GM12878 (cell line): ENCODE measurements around the gene CCDC88A. TPM values are rescaled to one million over a fixed set of nuclear protein-coding genes. Genes with fewer than 3 reads are reported as not detected.

Experiments
- BACH1 ChIP-seq: fragments of 450-650 bp; IDR thresholded peaks from 2 replicates; pipeline ENCODE4 v1.6.1; 2017; ENCODE audit warnings: mild to moderate bottlenecking, borderline replicate concordance
- CHD2 ChIP-seq: IDR thresholded peaks from 2 replicates; pipeline ENCODE4 v1.6.1; 2011; ENCODE audit warnings: low read depth, low read length, improper control_type of control experiment, borderline replicate concordance
- E2F8 ChIP-seq: fragments of 450-650 bp; IDR thresholded peaks from 2 replicates; pipeline ENCODE4 v1.6.1; 2018; ENCODE audit warnings: mild to moderate bottlenecking, low read depth, moderate library complexity; ENCODE audit not compliant: partially characterized antibody
- EP300 ChIP-seq, 2 experiments: fragments of 150-350 bp in 1 of 2; IDR thresholded peaks; 2 replicates each; pipeline ENCODE4 v1.6.1; 2011 to 2012; ENCODE audit warnings: low read depth in 2 of 2, low read length in 2 of 2, borderline replicate concordance in 1 of 2, improper control_type of control experiment in 1 of 2, inconsistent platforms in 1 of 2; ENCODE audit not compliant: control insufficient read depth in 1 of 2
- FOS ChIP-seq: IDR thresholded peaks from 3 replicates; pipeline ENCODE4 v1.6.1; 2011; ENCODE audit warnings: borderline replicate concordance; ENCODE audit not compliant: insufficient read length; ENCODE audit errors: extremely low read depth
- HCFC1 ChIP-seq: fragments of 150-350 bp; IDR thresholded peaks from 2 replicates; pipeline ENCODE4 v1.6.1; 2014; ENCODE audit warnings: low read length
- HDAC2 ChIP-seq: fragments of 200-600 bp; sonication (generic); IDR thresholded peaks from 2 replicates; pipeline ENCODE4 v1.6.1; 2017
- NFXL1 ChIP-seq: fragments of 450-650 bp; IDR thresholded peaks from 2 replicates; pipeline ENCODE4 v1.6.1; 2017; ENCODE audit warnings: antibody characterized with exemption, mild to moderate bottlenecking, borderline replicate concordance
- NR2F1 ChIP-seq: fragments of 450-650 bp; conservative IDR thresholded peaks from 2 replicates; pipeline ENCODE4 v1.6.1; 2017; ENCODE audit warnings: mild to moderate bottlenecking
- PBX3 ChIP-seq: IDR thresholded peaks from 2 replicates; pipeline ENCODE4 v1.6.1; 2011; ENCODE audit warnings: mild to moderate bottlenecking, low read depth, low read length, moderate library complexity; ENCODE audit not compliant: insufficient replicate concordance
- SMAD5 ChIP-seq: IDR thresholded peaks from 2 replicates; pipeline ENCODE4 v1.6.1; 2016; ENCODE audit warnings: antibody characterized with exemption, low read depth
- TAF1 ChIP-seq: IDR thresholded peaks from 2 replicates; pipeline ENCODE4 v1.6.1; 2011; ENCODE audit warnings: mild to moderate bottlenecking, low read depth, low read length, borderline replicate concordance
- TBL1XR1 ChIP-seq: IDR thresholded peaks from 2 replicates; pipeline ENCODE4 v1.6.1; 2012; ENCODE audit warnings: low read depth, low read length, improper control_type of control experiment
- USF1 ChIP-seq: IDR thresholded peaks from 2 replicates; pipeline ENCODE4 v1.6.1; 2011; ENCODE audit warnings: borderline replicate concordance, low read depth, mild to moderate bottlenecking, moderate library complexity, mixed read lengths, low read length; ENCODE audit not compliant: insufficient read depth; ENCODE audit errors: extremely low read length
- ZNF384 ChIP-seq: IDR thresholded peaks from 2 replicates; pipeline ENCODE4 v1.6.1; 2012; ENCODE audit warnings: low read depth, mild to moderate bottlenecking, low read length, improper control_type of control experiment, borderline replicate concordance
- ZNF687 ChIP-seq: fragments of 450-650 bp; IDR thresholded peaks from 2 replicates; pipeline ENCODE4 v1.6.1; 2017; ENCODE audit warnings: mild to moderate bottlenecking, moderate library complexity
- polyA plus RNA-seq, 11 experiments: library from polyadenylated mRNA; depleted of rRNA in 4 of 11; unstranded in 6 of 11; stranded (reverse) in 5 of 11; fragments of >200 nt; fragmentation: Nextera tagmentation in 4 of 11; fragmentation: Illumina TruSeq in 1 of 11; extraction: Ambion mirVana in 4 of 11; extraction: Trizol in 1 of 11; gene quantifications; 1 replicate in 1 of 11; 2 replicates in 10 of 11; pipeline versions ENCODE4 v1.2.1 to v1.2.3, GENCODE V29; 2011 to 2016; ENCODE audit warnings: inconsistent platforms in 2 of 11, missing spikeins in 2 of 11, low read depth in 1 of 11
- total RNA-seq, 4 experiments: library from RNA; depleted of rRNA in 3 of 4; stranded (reverse); fragments of >200 nt in 3 of 4; fragmentation: Illumina TruSeq in 1 of 4; extraction: Trizol in 1 of 4; gene quantifications; 2 replicates each; pipeline versions ENCODE4 v1.2.1 to v1.2.3, GENCODE V29; 2013 to 2021

The CCDC88A gene
- total and polyA plus RNA-seq, 10 of the 15 experiments (the other 5 are each of a cell fraction or from before 2014, with no cell fraction given): 1.8 to 71.6 (median 45.9) TPM

DNA sequence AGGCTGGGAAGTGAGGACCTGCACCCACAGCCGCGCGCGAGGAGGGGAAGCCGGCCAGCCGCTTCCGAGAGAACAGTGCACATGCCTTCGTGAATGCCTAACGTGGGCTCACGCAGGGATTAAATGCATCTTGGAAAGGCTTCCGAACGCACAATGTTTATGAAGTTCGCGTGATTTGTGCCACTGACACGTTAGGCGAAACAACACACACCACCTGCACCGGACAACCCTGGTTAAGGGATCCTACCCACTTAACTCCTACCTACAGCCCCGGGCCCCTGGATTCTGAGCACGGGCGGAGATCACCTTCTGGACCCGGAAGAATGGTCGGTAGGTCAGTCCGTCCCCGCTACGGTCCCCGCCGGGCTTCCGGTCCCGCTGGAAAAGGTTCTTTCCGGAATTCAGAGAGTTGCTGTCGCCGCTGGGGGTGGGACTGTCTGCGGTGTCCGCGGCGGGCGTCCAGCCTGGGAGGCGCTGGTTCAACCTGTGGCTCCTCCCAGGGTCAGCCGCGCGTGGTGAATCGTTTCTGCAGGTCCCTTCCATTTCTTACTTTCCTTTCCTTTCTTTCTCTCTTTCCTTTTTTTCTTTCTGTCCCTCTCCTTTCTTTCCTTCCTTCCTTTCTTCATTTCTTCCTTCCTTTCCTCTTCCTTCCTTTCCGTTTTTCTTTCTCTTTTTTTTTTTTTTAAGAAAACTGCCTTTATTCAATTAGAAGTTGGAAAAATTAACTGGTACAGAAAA, 150.6 kb downstream of the CCDC88A start, which contains the start of gene MTIF2 (continued):
- TF ChIP-seq TBL1XR1 (0 out of 2 replicates have a peak, but pooled peaks have one; percentile 46), E2F8 (peak; percentile 96), HDAC2 (no peak), TAF1 (peak; percentile 89), EP300 (IDR thresholded peaks at IDR 0.05; ENCODE audit: borderline replicate concordance in 1 of 2, control insufficient read depth in 1 of 2, low read depth in 2 of 2, low read length in 2 of 2) (no peak), FOS (no peak), HCFC1 (peak; percentile 88), USF1 (no peak), SMAD5 (peak; percentile 93), NR2F1 (peak; percentile 91), CHD2 (peak; percentile 79), PBX3 (no peak), NFXL1 (no peak), BACH1 (peak; percentile 37; the same call in 1 of the 2 replicates), ZNF384 (no peak; the same call in 1 of the 2 replicates), ZNF687 (peak; percentile 86)
